Body of pancreas (tissue), 4 donors: ENCODE measurements around the gene DGCR6L. TPM values are rescaled to one million over a fixed set of nuclear protein-coding genes. Genes with fewer than 3 reads are reported as not detected.
"Not testable (repeated sequence)": the region's sequence is repeated elsewhere in the genome, so short reads cannot be mapped to it uniquely, and the experiment has no call there.

Source experiments
- ATAC-seq: fragments of 150-250 bp; one replicate; pipeline ENCODE4 v1.9.1; 2016
- DNase-seq, 4 donors: peaks; one replicate each; pipeline ENCODE4 v3.0.0-alpha.2; 2019
- H3K27ac ChIP-seq, 4 donors: fragments of 200-600 bp; sonication (generic); 1 replicate in 3 of 4; 2 replicates in 1 of 4; pipeline versions ENCODE4 v1.5.1 to v1.6.1; 2016 to 2019; ENCODE audit warnings: mild to moderate bottlenecking in 1 of 4, mixed read lengths in 1 of 4, moderate library complexity in 1 of 4
- H3K27me3 ChIP-seq, 2 donors: fragments of 200-600 bp; sonication (generic); one replicate each; pipeline ENCODE4 v1.6.0; 2016; ENCODE audit warnings: mild to moderate bottlenecking in 1 of 2
- H3K36me3 ChIP-seq, 2 donors: fragments of 200-600 bp; sonication (generic); replicated peaks in 1 of 2; 2 replicates each; pipeline ENCODE4 v1.5.1; 2016; ENCODE audit warnings: low read depth in 2 of 2; ENCODE audit not compliant: insufficient read depth in 1 of 2
- H3K4me1 ChIP-seq: fragments of 200-600 bp; sonication (generic); one replicate; pipeline ENCODE4 v1.6.0; 2016
- H3K4me3 ChIP-seq, 2 donors: fragments of 200-600 bp; sonication (generic); 1 replicate in 1 of 2; 2 replicates in 1 of 2; pipeline ENCODE4 v1.5.1; 2016 to 2019
- H3K9me3 ChIP-seq, 3 donors: fragments of 200-600 bp; sonication (generic); 1 replicate in 2 of 3; 2 replicates in 1 of 3; pipeline ENCODE4 v1.5.1; 2016
- CTCF ChIP-seq, 7 experiments: fragments of 450-650 bp in 4 of 7; fragments of 200-600 bp in 3 of 7; sonication (generic) in 3 of 7; IDR thresholded peaks; one replicate each; pipeline ENCODE4 v1.5.1; 2016 to 2019; ENCODE audit warnings: antibody characterized with exemption in 7 of 7
- POLR2A ChIP-seq, 3 donors: fragments of 450-650 bp; IDR thresholded peaks; one replicate each; pipeline ENCODE4 v1.6.1; 2016; ENCODE audit warnings: antibody characterized with exemption in 3 of 3, mild to moderate bottlenecking in 2 of 3
- WGBS, 2 donors: methylation state at CpG; one replicate each; pipeline ENCODE4 v1.1.5; 2017; 5-methylcytosine and 5-hydroxymethylcytosine counted together
- intact Hi-C: fragments of 100-400 bp; cut with DNase I; formaldehyde crosslinking; loops from one replicate; pipeline ENCODE4 v1.15.1; 2023
- total RNA-seq, 2 donors: library from RNA; depleted of rRNA; stranded (reverse); fragments of >200 nt; gene quantifications; one replicate each; pipeline ENCODE4 v1.1.0, GENCODE V29; 2016

Gene DGCR6L
- total RNA-seq, 2 donors from 2014 or later, result 24.4 to 52.4 TPM

DNA sequence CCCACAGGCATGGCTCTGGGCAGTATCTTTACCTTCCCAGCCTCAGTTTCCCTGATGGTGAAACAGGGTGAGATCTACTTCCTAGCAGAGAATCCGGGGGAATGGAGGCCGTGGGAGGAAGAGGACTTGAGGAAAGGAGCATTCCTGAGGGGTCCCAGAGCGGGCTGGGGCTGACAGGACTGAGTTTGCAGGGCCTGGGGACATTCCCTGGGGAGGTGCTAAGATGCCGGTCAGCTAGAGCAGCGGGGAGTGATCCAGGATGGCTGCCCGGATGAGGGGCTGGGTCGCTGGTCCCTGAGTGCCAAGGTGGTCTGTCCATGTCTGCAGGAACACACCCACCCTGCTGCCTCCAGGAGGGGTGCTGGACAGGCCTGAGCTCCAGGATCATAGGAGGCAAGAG is 43.4 kb downstream of the DGCR6L start:
- Histone ChIP-seq H3K36me3 (no peaks in the 10 kb centered on the region), H3K27ac (no peak overlapping the region), H3K4me3 (no peak overlapping the region), H3K9me3 (no peaks in the 10 kb centered on the region), H3K4me1 (no peaks in the 10 kb centered on the region), H3K27me3 (no peaks in the 10 kb centered on the region)
- intact Hi-C loops, result no loop called here
- no peak for ATAC-seq
- no peak for TF ChIP-seq POLR2A (IDR thresholded peaks at IDR 0.05)
- no peak for TF ChIP-seq CTCF (IDR thresholded peaks at IDR 0.05)
- DNase-seq, result no peak
- 70 to 85% methylated on average over 7 of the region's 7 CpGs for WGBS, 2 donors

DNA sequence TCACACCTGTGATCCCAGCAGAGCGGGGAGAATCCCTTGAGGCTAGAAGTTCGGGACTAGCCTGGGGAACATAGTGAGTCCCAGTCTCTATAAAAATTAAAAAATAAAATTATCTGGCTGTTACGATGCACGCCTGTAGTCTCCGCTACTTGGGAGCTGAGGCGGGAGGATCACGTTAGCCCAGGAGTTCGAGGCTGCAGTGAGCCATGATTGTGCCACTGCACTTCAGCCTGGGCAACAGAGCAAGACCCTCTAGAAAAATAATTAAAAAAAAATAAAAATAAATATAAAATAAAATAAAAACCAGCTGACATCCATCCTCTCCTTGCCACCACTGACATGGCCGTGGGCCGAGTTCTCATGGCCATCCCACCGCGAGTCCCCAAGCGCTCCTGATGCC is 44.0 kb downstream of the DGCR6L start:
- no peaks in the 10 kb centered on the region for H3K36me3 ChIP-seq
- no peaks in the 10 kb centered on the region for H3K27me3 ChIP-seq
- no peaks in the 10 kb centered on the region for H3K9me3 ChIP-seq
- ATAC-seq (no peak), DNase-seq (no peak)
- 92 to 93% methylated on average over 13 of the region's 13 CpGs for WGBS, 2 donors
- no peak overlapping the region for H3K4me3 ChIP-seq
- TF ChIP-seq CTCF (IDR thresholded peaks at IDR 0.05), result no peak
- no peak for TF ChIP-seq POLR2A (IDR thresholded peaks at IDR 0.05)
- H3K27ac ChIP-seq, result no peak overlapping the region
- intact Hi-C loops, result no loop called here
- no peaks in the 10 kb centered on the region for H3K4me1 ChIP-seq

- 72 to 84% methylated on average over 6 to 7 of the region's 7 CpGs for WGBS, 2 donors
- intact Hi-C loops, result not testable (repeated sequence)
These were observed 44.5 kb downstream of the DGCR6L start for GRCh38 chr22:20275325-20275724.

DNA sequence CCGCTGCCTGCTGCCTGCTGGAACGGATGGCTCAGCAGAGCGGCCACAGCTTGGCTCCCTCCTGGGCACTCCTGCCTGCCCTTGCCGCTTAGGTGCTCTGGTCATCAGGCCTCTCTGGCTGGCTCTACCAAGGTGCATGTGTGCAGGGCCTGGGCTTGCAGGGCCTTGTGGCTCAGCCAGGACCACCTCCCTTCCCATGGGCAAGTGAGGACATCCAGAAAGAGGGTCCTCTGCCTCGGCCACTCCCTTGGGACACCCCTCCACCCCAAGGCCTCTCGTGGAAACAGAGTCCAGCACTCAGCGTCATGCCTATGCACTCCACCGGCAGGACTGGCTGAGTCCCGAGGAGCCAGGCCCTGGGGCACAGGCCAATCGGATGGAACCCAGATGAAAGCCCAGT is 45.5 kb downstream of the DGCR6L start:
- H3K27me3 ChIP-seq, H3K9me3 ChIP-seq, ATAC-seq, H3K4me3 ChIP-seq, DNase-seq, intact Hi-C loops, H3K36me3 ChIP-seq, H3K27ac ChIP-seq, H3K4me1 ChIP-seq: not testable (repeated sequence)
- WGBS, 2 donors, result 91% methylated on average over 6 of the region's 10 CpGs; no CpG with 5 or more reads in 1 of the 2 donors

More at GRCh38 chr22:20275325-20275724, 44.5 kb downstream of the DGCR6L start:
- not testable (repeated sequence) for H3K27me3 ChIP-seq, ATAC-seq, H3K4me3 ChIP-seq, H3K4me1 ChIP-seq, H3K27ac ChIP-seq, DNase-seq, H3K36me3 ChIP-seq, H3K9me3 ChIP-seq

DNA sequence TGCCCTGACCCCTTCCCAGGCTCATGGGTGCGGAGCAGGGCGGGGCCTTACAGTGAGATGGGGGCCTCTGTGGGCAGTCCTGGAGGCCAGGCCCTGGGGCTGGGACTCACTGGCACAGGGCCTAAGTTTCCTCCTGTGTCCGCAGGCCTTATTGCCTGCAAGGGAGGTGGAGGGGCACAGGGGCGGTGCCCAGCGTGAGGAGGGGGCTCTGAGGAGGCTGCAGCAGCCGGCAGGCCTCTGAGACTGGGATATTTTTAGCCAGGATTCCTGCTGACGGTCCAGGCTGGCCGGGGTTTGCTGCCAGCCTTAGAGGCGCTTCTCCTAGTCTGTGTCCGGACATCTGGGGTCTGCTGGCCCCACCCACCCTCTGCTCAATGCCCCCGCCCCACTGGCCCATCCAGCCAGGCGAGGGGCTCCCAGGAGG is 46.1 kb downstream of the DGCR6L start:
- H3K36me3 ChIP-seq, result no peaks in the 10 kb centered on the region
- WGBS, 2 donors, result 74 to 78% methylated on average over 6 to 11 of the region's 12 CpGs
- ATAC-seq, result no peak
- no peak overlapping the region for H3K4me3 ChIP-seq
- DNase-seq, result no peak
- no peaks in the 10 kb centered on the region for H3K27me3 ChIP-seq
- H3K27ac ChIP-seq, result no peak overlapping the region
- no peaks in the 10 kb centered on the region for H3K4me1 ChIP-seq
- TF ChIP-seq CTCF (IDR thresholded peaks at IDR 0.05) (no peak), POLR2A (IDR thresholded peaks at IDR 0.05) (no peak)
- intact Hi-C loops, result no loop called here
- no peaks in the 10 kb centered on the region for H3K9me3 ChIP-seq

DNA sequence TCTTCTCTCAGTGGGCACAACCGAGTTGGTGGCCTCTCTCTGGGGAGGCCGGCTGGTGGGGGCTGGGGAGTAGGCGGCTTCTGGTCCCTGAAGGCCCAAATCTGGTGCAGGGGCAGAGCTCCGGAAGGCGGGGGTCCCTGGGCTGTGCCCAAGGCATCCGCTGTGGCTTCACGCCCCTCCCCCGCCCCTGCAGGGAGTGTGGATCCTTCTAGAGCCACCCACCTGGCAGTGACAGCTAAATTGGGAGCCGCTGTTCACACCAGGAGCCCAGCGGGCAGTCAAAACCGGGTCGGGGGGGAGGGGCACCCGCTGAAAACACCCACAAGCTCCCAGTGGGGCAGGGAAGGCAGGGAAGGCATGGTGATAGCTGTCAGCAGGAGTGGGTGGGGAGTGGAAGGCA is 47.2 kb downstream of the DGCR6L start:
- Histone ChIP-seq H3K4me1 (no peaks in the 10 kb centered on the region), H3K27me3 (no peaks in the 10 kb centered on the region), H3K36me3 (no peaks in the 10 kb centered on the region), H3K4me3 (no peak overlapping the region), H3K9me3 (no peaks in the 10 kb centered on the region), H3K27ac (no peak overlapping the region)
- 87 to 100% methylated on average over 1 to 12 of the region's 13 CpGs for WGBS, 2 donors
- DNase-seq (no peak), ATAC-seq (no peak)
- intact Hi-C loops, result no loop called here
- TF ChIP-seq POLR2A (IDR thresholded peaks at IDR 0.05), result no peak
- no peak for TF ChIP-seq CTCF (IDR thresholded peaks at IDR 0.05)
